ENCODE measurements around the gene SLK.
A peak's percentile ranks its signal among the peaks of the same experiment; 100 is the strongest.

The SLK gene

DNA sequence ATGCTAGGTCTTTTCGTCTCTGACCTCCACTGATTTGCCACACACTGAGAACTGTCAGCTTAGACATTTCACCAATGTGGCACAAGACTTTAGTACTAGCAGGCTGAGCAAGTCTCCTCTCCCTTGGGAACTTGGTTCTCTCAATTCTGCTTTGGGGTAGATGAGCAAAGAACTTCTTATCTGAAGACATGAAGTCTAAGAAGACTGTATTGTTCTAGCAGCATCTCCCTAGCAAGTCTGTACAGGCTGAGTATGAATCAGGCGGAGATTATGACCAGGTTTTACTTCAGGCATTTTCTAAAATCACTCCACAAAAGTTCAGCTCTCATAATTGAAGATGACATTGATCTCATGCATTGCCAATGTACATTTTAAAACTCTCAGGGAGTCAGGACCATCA lies 25.1 kb upstream of the SLK start:
- no peak for DNase-seq (ENCODE audit: low spot score)

DNA sequence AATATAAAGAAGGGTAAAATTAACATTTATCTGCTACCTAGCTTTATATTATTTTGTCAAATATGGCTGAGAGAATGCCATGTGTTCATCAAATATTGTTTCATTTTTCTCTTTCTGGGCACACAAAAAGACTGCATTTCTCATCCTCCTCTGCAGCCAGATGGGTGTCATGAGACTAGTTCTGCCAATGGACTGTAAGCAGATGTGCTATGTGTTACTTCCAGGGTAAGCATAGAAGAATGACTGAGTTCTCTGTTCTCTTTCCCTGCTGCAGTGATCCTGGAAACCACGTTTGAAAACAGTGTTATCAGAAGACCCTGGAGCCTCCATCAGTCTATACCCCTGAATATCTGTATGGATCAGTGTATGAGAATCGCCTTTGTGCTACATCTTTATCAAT lies 24.1 kb upstream of the SLK start:
- DNase-seq (ENCODE audit: low spot score): no peak

DNA sequence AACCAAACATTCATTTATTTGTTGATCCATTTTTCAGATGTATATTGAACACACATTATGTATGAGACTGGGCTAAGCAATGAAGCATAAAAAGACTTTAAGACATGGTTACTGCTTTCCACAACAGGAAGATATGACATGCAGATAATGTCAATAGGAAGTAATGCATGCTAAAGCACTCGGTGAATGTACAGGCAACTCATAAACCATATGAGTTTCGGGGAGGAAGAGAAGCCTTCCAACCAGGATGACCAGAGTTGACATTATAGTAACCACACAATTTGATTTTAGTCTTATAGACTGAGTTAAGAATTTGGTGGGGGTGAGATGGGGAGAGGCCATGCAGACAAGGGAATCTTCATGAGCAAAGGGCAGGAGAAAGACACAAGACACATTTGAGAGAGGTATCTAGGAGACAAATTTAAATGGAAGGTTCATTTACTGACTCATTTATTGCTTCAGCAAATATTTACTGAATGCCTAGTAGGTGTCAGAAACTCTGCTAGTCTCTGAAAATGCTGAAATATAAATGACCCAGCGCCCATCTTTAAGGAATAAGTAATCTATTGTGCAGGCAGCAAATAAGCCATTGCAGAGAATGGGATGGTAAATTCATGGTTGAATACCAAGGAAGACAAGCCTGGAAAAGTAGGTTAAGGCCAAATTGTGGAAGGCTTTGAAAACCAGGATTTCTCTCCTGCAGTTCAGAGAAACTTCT lies 19.0 kb upstream of the SLK start:
- no peak for DNase-seq (ENCODE audit: low spot score)

DNA sequence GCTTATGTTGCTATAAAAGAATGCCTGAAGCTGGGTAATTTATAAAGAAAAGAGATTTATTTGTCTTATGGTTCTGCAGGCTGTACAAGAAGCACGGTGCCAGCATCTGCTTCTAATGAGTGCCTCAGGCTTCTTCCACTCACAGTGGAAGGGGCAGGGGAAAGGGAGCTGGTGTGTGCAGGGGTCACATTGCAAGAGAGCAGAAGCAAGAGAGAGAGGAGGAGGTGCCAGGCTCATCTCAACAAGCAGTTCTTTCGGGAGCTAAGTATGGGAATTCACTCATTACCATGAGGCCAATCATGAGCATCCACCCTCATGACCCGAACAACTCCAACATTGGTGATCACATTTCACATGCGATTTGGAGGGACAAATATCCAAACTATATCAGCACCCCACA lies 17.2 kb upstream of the SLK start:
- no peak for DNase-seq (ENCODE audit: low spot score)

DNA sequence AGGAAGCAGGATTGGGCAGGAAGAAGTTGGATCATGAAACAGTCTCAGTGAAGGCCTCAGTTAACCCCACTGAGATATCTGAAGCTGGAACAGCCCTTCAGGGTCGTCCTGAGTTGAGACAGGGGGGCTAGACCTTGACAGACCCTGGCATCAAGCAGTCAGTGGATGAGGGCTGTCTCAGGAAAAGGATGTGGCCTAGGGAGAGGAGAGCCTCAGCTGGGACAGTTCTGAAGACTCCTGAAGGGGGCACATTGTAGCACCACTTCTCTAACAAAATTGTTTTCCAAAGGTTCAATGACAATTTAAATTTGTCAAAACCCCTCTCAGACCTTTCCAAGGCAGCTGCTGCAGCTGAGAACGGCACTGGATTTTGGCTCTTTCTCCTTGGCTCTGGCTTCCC lies 15.8 kb upstream of the SLK start:
- DNase-seq (ENCODE audit: low spot score): no peak

DNA sequence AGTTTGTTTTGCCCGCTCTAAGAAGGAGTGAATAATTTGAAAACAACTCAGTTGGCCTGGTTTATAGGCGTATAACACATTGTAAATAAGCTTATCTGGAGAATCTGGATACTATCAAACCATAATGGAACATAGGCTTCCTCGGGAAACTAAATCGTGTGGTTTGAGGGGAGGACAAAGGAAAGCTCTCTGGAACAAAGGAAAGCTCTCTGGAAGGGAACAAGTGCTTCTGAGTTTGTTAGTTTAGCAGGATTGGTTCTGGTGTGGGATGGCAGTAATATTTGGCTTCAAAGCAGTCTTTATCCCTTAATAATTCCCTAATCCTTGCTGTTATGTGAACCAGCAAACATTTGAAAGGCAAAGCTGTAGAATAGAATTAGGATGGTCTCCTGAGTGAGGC lies 15.0 kb upstream of the SLK start:
- no peak for DNase-seq (ENCODE audit: low spot score)

DNA sequence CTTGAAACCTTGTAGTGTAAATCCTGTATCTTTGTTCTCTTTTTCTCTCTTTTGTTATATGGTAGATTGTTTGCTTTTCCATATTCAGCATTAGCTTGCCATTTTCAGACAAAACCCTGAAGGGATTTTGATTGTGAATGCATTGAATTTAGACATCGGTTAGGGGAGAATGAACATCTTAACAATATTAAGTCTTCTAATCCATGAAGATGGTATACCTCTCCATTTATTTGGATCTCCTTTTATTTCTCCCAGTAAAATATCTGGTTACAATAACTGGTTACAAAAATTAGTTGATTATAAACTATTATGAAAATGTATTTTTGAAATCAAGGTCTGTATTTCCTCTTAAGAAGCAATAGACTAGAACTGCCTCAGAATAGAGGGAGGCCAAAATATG lies 12.4 kb upstream of the SLK start:
- DNase-seq (ENCODE audit: low spot score): no peak

DNA sequence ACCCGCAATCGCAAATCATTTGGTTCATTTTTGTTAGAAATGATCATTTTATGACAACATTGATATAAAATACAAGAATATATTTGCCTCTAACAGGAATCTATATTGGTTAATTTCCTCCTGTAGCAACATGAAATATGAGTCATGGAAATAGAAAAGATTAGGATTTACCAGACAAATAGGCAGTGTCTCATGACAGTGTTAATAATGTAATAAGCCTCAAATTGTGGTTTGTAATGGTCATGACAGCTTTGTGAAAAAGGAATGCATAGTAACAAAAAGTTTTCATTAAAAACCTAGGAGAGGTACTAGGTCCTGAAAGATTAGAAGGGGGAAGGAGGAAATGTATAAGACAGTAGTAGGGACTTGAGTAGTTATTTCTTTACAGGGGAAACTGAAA lies 7.9 kb upstream of the SLK start:
- no peak for DNase-seq (ENCODE audit: low spot score)

DNA sequence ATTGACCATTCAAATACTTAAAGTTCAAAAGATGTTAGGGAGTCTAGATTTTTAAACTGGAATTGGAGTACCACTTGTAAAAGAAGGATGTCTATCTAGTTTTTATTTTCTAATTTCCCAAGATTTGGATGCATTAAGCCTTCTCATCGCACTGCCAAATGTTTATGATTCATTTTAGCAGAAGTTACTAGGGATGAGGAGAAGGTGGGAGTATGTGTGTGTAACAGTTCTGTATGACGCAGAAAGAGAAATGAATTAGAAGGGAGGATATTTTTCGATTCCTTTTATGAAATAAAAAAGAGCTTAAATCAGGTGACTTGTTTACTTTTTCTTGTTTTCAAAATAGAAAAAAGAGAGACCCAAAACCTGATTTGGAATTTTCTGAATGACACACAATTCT lies 6.8 kb upstream of the SLK start:
- DNase-seq (ENCODE audit: low spot score): no peak

DNA sequence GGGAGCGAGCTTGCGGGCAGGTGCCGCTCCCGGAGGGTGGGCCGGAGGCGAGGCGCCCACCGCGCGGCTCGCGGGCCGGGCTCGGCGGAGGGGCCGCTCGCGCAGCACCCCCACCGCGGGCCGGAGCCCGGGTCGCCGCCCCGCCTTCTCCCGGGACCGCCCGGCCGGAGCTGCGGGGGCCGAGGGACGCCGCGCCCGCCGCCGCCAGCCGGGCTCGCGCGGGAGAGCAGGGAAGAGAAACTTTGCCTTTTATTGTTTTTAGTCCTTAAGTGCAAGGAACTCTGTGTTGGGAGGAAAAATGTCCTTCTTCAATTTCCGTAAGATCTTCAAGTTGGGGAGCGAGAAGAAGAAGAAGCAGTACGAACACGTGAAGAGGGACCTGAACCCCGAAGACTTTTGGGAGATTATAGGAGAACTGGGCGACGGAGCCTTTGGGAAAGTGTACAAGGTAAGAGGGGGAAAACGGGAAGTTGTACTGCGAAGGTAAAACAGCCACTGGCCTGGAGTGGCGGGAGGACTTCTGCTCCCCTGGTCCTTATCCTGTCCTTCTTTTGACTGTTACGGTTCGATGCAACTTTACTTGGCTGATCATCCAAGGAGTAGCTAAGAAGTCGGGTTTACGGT lies 620 bp downstream of the SLK start:
- DNase-seq (ENCODE audit: low spot score): peak; percentile 64

DNA sequence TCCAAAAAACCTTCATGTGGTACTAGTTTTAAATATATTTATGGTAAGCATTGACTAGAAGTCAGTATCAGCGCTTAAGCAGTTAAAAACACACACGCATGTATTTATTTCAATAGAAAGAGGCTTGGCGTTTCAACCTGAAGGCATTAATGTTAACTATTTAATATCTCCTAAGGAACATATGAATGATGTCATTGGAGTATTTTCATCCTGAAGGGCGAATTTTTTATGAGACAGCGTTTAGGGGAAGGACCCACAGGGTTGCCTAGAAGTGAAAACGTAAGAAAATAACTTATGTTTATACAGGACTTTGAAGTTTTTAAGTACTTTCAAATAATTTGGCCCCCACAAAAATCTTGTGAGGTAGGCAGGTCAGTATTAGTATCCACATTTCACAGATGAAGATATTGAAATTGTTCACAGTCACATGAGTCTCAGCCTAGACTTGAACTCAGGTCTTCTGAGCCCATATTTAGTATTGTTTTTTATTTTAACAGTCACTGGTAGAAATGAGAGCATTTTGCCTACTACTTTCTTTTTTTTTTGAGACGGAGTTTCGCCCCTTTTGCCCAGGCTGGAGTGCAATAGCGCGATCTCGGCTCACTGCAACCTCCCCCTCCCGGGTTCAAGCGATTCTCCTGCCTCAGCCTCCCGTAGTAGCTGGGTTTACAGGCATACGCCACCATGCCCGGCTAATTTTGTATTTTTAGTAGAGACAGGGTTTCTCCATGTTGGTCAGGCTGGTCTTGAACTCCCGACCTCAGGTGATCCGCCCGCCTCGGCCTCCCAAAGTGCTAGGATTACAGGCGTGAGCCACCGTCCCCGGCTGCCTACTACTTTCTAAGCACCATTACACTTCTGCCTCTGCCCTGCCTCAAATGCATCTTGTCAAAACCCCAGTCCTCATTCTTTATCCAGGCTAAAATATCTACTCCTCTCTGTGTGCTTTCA lies 1.8 kb downstream of the SLK start:
- DNase-seq (ENCODE audit: low spot score): no peak

DNA sequence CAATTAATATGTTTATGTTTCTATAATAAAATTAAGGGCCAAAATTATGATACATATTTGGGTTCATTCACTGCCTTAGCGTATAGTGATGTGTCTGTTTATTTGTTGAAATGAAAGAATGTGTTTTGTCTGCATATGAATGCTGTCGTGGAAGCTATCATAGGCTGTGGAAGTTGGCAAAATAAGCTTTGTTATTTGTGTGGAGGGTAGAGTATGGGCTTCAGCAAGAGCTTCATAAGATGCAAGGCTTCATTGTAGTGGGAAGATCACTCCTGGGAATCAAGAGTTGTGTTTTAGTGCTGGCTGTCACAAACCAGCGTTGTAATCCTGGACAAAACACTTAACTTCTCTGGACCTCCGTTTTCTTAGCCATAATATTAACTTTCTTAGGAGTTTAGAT lies 2.5 kb downstream of the SLK start:
- DNase-seq (ENCODE audit: low spot score): no peak

DNA sequence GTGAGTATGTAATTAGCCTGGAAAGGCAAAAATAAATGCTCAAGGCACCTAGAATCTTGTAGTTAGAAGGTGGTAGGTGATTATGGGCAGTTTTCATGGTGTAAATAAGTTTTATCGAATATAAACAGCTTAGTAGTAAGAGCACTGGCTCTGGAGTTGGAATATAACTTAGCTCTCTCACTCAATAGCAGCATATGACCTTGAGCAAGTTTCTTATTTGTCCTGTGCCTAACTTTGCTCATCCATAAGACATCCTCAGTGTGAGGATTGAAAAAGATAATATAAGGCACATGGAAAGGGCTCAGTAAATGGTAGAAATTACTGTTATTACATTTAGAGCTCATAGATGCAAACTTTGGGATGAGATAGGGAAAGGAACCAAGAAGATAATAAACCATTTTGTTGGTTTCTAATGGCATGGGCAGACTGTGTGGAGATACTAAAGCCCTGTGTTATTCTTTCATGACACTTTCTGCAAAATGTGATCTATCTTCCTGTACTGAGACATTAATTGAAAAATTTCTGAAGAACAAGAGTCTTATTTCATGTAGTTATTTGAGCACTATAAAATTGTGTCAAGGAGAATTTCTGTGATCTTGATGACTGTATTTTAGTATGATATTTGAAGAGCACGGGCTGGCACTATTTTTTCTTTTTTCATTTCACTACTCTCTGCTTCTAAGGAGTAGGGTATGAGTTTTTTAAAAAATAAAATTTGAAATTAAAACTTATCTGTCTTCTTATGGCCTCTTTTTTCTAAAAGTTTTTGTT lies 3.1 kb downstream of the SLK start:
- DNase-seq (ENCODE audit: low spot score): no peak

DNA sequence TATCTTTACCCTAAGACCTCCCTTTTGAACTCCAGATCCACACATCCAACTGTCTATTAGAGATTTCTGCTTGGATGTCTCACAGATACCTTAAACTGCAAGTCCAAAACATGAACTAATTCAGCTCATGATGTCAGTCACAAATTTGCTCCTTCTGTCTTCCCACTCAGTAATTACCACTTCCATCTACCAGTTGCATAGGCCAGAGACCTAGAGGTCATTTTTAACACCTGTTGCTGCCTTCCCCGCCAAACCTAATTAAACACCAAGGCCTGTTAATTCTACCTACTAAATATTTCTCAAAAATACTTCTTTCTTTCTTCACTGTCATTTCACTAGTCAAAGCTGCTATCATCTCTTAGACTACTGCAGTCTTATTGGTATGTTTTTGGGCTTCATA lies 8.2 kb downstream of the SLK start:
- DNase-seq (ENCODE audit: low spot score): no peak

DNA sequence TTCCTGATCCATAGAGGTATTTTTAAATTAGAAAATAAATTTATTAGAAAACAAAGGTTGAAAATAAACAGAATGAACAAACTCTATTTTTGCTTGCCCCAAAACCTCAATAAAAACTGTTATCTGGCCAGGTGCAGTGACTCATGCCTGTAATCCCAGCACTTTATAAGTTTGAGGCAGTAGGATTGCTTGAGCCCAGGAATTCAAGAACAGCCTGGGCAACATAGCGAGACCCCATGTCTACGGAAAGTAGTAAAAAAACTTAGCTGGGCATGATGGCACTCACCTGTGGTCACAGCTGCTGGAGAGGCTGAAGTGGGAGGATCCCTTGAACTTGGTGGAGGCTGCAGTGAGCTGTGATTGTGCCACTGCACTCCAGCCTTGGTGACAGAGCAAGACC lies 10.3 kb downstream of the SLK start:
- DNase-seq (ENCODE audit: low spot score): no peak

DNA sequence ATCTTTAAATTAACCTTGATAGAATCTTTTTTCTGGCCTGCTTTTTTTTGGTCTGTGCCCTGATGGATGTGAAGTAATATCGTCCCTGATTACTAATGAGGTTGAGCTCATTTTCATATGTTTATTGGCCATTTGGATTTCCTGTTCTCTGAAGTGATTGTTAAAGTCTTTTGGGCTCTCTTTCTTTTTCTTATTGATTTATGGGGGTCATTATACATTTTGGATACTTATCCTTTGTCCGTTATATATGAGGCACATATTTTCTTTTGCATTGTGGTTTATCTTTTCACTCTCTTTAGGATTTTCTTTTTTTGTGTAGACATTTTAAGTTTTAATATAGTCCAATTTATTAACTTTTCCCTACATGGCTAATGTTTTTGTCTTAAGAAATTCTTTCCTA lies 12.6 kb downstream of the SLK start:
- no peak for DNase-seq (ENCODE audit: low spot score)

DNA sequence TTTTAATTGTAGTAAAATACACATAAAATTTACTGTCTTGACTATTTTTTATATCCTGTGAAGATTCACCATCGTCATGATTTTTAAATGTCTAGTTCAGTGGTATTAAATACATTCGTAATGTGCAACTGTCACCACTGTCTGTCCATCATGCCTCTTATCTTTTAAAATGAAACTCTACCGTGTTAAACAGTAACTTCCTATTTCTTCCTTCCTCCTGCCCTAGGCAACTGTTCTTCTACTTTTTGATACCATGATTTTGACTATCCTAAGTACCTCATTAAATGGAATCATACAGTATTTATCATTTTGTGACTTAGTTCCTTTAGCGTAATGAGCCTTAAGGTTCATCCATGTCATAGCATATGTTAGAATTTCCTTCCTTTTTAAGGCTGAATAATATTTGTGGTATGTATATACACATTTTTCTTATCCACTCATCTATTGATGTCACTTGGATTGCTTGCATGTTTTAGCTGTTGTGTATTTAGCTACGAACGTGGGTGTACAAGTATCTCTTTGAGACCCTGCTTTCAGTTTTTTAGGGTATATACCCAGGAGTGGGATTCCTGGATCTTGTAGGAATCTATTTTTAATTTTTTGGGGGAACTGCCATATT lies 13.5 kb downstream of the SLK start:
- no peak for DNase-seq (ENCODE audit: low spot score)

DNA sequence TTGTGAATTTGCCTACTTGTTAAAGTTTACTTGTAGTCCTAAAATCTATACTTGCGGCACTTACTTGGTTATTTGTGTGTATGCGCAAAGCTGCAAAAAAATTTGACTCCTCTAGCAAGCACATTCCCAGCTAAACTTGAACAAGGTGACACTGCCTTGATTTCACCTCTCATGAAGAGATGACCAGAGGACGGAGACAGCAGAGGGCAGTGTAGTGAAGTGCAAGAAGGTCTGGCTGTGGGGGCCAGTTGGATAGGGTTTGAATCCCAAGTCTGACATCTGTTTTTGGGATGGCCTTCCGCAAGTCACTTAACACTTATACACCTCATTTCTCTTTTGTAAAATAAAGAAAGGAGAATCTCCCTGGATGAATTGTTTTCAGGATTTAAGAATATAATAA lies 15.7 kb downstream of the SLK start:
- DNase-seq (ENCODE audit: low spot score): no peak

DNA sequence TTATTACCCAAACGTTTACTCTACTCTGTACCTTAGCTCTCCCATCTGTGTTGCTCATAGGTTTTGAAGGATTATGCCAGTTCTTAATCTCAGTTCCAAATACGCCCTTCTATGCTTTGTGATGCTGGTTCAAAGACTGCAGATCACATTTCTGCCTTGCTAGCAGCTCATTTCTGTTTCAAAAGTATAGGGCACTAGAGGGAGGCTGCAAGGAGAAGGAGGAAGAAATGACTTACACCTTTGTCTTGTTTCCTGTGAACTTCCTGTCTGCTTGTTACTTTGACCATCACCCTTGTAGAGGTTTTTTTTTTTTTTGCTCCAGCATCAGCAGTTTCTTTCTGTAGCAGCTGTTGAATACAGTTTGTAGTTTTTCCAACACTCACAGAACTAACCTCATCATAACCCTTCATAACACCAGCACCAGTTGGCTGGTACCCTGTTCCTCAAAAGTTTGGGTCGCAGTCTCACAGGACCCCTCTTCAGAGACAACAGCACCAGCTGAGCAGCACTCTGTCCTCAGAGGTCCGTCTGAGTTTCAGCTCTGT lies 16.5 kb downstream of the SLK start:
- DNase-seq (ENCODE audit: low spot score): peak; percentile 12

DNA sequence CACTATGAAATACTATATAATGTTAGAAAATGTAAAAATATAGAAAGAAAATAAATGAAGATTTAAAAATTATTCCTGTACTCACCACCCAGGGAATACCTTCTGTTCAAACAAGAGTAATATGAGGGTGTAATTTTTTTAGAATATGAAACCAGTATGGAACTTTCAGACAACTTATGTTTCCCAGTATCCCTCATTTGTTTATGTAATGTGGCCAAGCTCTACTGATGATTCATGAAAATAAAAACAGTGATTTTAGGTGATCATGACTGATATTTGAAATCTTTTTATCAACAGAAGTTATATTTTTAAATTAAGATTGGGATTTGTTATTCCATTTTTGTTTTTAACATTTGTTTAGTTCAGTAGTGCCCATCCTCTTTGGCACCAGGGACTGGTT lies 18.8 kb downstream of the SLK start:
- no peak for DNase-seq (ENCODE audit: low spot score)

DNA sequence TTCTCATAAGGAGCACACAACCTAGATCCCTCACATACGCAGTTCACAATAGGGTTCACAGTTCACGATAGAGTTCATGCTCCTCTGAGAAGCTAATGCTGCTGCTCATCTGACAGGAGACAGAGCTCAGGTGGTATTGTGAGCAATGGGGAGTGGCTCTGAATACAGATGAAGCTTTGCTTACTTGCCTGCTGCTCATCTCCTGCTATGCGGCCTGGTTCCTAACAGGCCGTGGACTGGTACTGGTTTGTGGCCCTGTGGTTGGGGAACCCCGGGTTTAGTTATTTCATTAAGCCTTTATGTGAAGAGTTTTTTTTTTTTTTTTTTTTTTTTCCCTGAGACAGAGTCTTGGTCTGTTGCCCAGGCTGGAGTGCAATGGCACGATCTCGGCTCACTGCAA lies 19.4 kb downstream of the SLK start:
- DNase-seq (ENCODE audit: low spot score): no peak

DNA sequence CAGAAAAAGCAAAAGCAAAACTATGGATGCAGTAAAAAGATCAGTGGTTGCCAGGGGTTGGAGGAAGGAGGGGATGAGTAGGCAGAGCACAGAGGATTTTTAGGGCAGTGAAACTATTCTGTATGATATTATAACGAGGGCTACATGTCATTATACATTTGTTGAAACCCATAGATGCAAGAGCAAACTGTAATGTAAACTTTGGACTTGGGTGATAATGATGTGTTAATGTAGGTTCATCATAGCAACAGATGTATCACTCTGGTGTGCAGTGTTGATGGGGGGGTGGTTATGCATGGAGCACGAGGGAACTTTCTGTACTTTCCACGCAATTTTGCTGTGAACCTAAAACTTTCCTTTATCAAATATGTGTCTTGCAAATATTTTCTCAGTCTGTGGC lies 23.2 kb downstream of the SLK start:
- DNase-seq (ENCODE audit: low spot score): no peak
